Cardiac muscle cell (in vitro differentiated cells and primary cell): ENCODE data around the gene KCTD13. TPM values are rescaled to one million over a fixed set of nuclear protein-coding genes. Genes with fewer than 3 reads are reported as not detected.
A peak's percentile ranks its signal among the peaks of the same experiment; 100 is the strongest.
"Not testable (repeated sequence)": the region's sequence is repeated elsewhere in the genome, so short reads cannot be mapped to it uniquely, and the experiment has no call there.

ENCODE experiments used
- DNase-seq, 2 donors: peaks; one replicate each; pipeline versions ENCODE4 v3.0.0 to v3.0.0-alpha.2; 2010 to 2017; ENCODE audit warnings: low read depth in 1 of 2, low spot score in 1 of 2
- H3K27ac ChIP-seq: fragments of 200-600 bp; sonication (generic); 2 replicates; pipeline ENCODE4 v1.5.1; 2016
- H3K27me3 ChIP-seq: fragments of 200-600 bp; sonication (generic); 2 replicates; pipeline ENCODE4 v1.6.0; 2016; ENCODE audit warnings: control low read depth
- H3K36me3 ChIP-seq: fragments of 200-600 bp; sonication (generic); 2 replicates; pipeline ENCODE4 v1.5.1; 2016; ENCODE audit warnings: control low read depth
- H3K4me1 ChIP-seq: fragments of 200-600 bp; sonication (generic); 2 replicates; pipeline ENCODE4 v1.8.1; 2017; ENCODE audit warnings: low read depth, mild to moderate bottlenecking, mixed run types
- H3K4me3 ChIP-seq: fragments of 200-600 bp; sonication (generic); 2 replicates; pipeline ENCODE4 v1.5.1; 2016; ENCODE audit warnings: mild to moderate bottlenecking
- H3K9me3 ChIP-seq: fragments of 200-600 bp; sonication (generic); 2 replicates; pipeline ENCODE4 v1.5.1; 2017; ENCODE audit warnings: low read depth, mild to moderate bottlenecking, control low read depth
- CTCF ChIP-seq: IDR thresholded peaks from 2 replicates; pipeline ENCODE4 v1.5.1; 2012; ENCODE audit warnings: low read depth, mild to moderate bottlenecking, low read length
- polyA plus RNA-seq: library from polyadenylated mRNA; unstranded; fragments of >200 nt; fragmentation: Nextera tagmentation; extraction: Ambion mirVana; gene quantifications from 2 replicates; pipeline ENCODE4 v1.2.1, GENCODE V29; 2016
- total RNA-seq: library from RNA; depleted of rRNA; stranded (reverse); fragments of >200 nt; gene quantifications from 2 replicates; pipeline ENCODE4 v1.2.3, GENCODE V29; 2016

Gene KCTD13
- total and polyA plus RNA-seq, 2 experiments from 2014 or later: 22.1 to 22.3 TPM

- no peak for TF ChIP-seq CTCF
- peak overlapping the region; percentile 83 for H3K4me3 ChIP-seq
- DNase-seq: peak in 1 of 2 donors; percentile 66
- peak overlapping the region; percentile 27 for H3K27ac ChIP-seq
- peaks cover 4% of the 10 kb centered on the region for H3K4me1 ChIP-seq
- no peaks in the 10 kb centered on the region for H3K36me3 ChIP-seq
- no peaks in the 10 kb centered on the region for H3K9me3 ChIP-seq
- no peaks in the 10 kb centered on the region for H3K27me3 ChIP-seq
Observed at GRCh38 chr16:29962344-29962994, 36.4 kb upstream of the KCTD13 start.

GRCh38 chr16:29961479-29962343 lies 35.7 kb upstream of the KCTD13 start, which contains the start of gene TMEM219:
TMEM219 (plus strand) TSS chr16:29962079; CDS start chr16:29963144, 1,065 bp downstream.
- Histone ChIP-seq H3K36me3 (no peaks in the 10 kb centered on the region), H3K27ac (peak within 1 kb of the TSS; percentile 60), H3K4me3 (peak within 1 kb of the TSS; percentile 83), H3K27me3 (no peaks in the 10 kb centered on the region), H3K4me1 (peaks cover 4% of the 10 kb centered on the region), H3K9me3 (no peaks in the 10 kb centered on the region)
- peak; percentile 93 for DNase-seq
- TF ChIP-seq CTCF: peak; percentile 43

GRCh38 chr16:29961127-29961478 lies 35.1 kb upstream of the KCTD13 start:
- no peaks in the 10 kb centered on the region for H3K27me3 ChIP-seq
- no peaks in the 10 kb centered on the region for H3K36me3 ChIP-seq
- no peak for TF ChIP-seq CTCF
- H3K4me3 ChIP-seq: peak overlapping the region; percentile 83
- peaks cover 4% of the 10 kb centered on the region for H3K4me1 ChIP-seq
- no peaks in the 10 kb centered on the region for H3K9me3 ChIP-seq
- no peak overlapping the region for H3K27ac ChIP-seq
- no peak for DNase-seq

GRCh38 chr16:29959821-29960220 lies 33.8 kb upstream of the KCTD13 start:
- not testable (repeated sequence) for H3K36me3 ChIP-seq, H3K4me1 ChIP-seq, H3K9me3 ChIP-seq, H3K27me3 ChIP-seq, H3K27ac ChIP-seq, H3K4me3 ChIP-seq, DNase-seq

- Histone ChIP-seq H3K9me3 (no peaks in the 10 kb centered on the region), H3K27ac (no peak overlapping the region), H3K4me3 (no peak overlapping the region), H3K4me1 (peaks cover 4% of the 10 kb centered on the region), H3K27me3 (no peaks in the 10 kb centered on the region), H3K36me3 (no peaks in the 10 kb centered on the region)
- no peak for TF ChIP-seq CTCF
- no peak for DNase-seq
Observed at GRCh38 chr16:29959293-29959692, 33.3 kb upstream of the KCTD13 start.

GRCh38 chr16:29958756-29959155 lies 32.7 kb upstream of the KCTD13 start:
- peaks cover 4% of the 10 kb centered on the region for H3K4me1 ChIP-seq
- H3K27me3 ChIP-seq: no peaks in the 10 kb centered on the region
- no peak overlapping the region for H3K27ac ChIP-seq
- H3K9me3 ChIP-seq: no peaks in the 10 kb centered on the region
- H3K36me3 ChIP-seq: no peaks in the 10 kb centered on the region
- H3K4me3 ChIP-seq: no peak overlapping the region
- no peak for DNase-seq
- TF ChIP-seq CTCF: no peak
